HL-60/S4 treated with retinoic acid at 250 ng/mL for 4 days and 3 days (cell line): ENCODE data around the gene SERPINI1.

ENCODE experiments used
- in situ Hi-C: fragments of 300-500 bp; cut with MboI; formaldehyde crosslinking; loops from 2 replicates; pipeline ENCODE4 v1.7.0; 2022; ENCODE audit warnings: low sequenced_read_pairs

SERPINI1 gene

GRCh38 chr3:167734498-167735232, 856 bp upstream of the SERPINI1 start, which contains the start of gene PDCD10:
Gene PDCD10, minus strand, starts transcription at chr3:167734892. Its CDS starts 14,735 bp downstream, at chr3:167720157.
- in situ Hi-C loops, result no loop called here

- in situ Hi-C loops, result no loop called here
These were observed 805 bp downstream of the SERPINI1 start for GRCh38 chr3:167736264-167736787.

- in situ Hi-C loops, result no loop called here
These were observed 1.5 kb downstream of the SERPINI1 start for GRCh38 chr3:167736997-167737396.

- in situ Hi-C loops, result no loop called here
These were observed 2.5 kb downstream of the SERPINI1 start for GRCh38 chr3:167738037-167738436.

GRCh38 chr3:167739190-167739810, 3.8 kb downstream of the SERPINI1 start:
- in situ Hi-C loops, result no loop called here

- in situ Hi-C loops, result no loop called here
These were observed 5.6 kb downstream of the SERPINI1 start for GRCh38 chr3:167740961-167741587.

GRCh38 chr3:167742338-167742737, 6.8 kb downstream of the SERPINI1 start:
- in situ Hi-C loops, result no loop called here

GRCh38 chr3:167743799-167744198, 8.3 kb downstream of the SERPINI1 start:
- in situ Hi-C loops, result no loop called here

GRCh38 chr3:167749209-167749608, 13.7 kb downstream of the SERPINI1 start:
- in situ Hi-C loops, result no loop called here

- in situ Hi-C loops, result no loop called here
These were observed 14.2 kb downstream of the SERPINI1 start for GRCh38 chr3:167749728-167750127.

GRCh38 chr3:167750272-167750971, 14.9 kb downstream of the SERPINI1 start:
- in situ Hi-C loops, result no loop called here

- in situ Hi-C loops, result no loop called here
These were observed 18.5 kb downstream of the SERPINI1 start for GRCh38 chr3:167754049-167754448.

- in situ Hi-C loops, result no loop called here
These were observed 25.8 kb downstream of the SERPINI1 start for GRCh38 chr3:167761302-167761701.

GRCh38 chr3:167762296-167762695, 26.8 kb downstream of the SERPINI1 start:
- in situ Hi-C loops, result no loop called here

GRCh38 chr3:167772992-167773391, 37.5 kb downstream of the SERPINI1 start:
- in situ Hi-C loops, result no loop called here

GRCh38 chr3:167773584-167773983, 38.1 kb downstream of the SERPINI1 start:
- in situ Hi-C loops, result no loop called here

- in situ Hi-C loops, result no loop called here
These were observed 40.7 kb downstream of the SERPINI1 start for GRCh38 chr3:167776066-167776685.

- in situ Hi-C loops, result no loop called here
These were observed 41.8 kb downstream of the SERPINI1 start for GRCh38 chr3:167777356-167777755.

GRCh38 chr3:167780214-167780883, 44.8 kb downstream of the SERPINI1 start:
- in situ Hi-C loops, result no loop called here

- in situ Hi-C loops, result no loop called here
These were observed 48.3 kb downstream of the SERPINI1 start for GRCh38 chr3:167783781-167784180.
